ENCODE data around the gene GLIS1.

GRCh38 chr1:53562981-53563379 is 176.0 kb downstream of the GLIS1 start:
- no peak for TF ChIP-seq CTCF (IDR thresholded peaks at IDR 0.05; ENCODE audit: control extremely low read depth in 1 of 3, insufficient read depth in 1 of 3, low read depth in 1 of 3, low read length in 3 of 3)
- no peak for TF ChIP-seq EZH2 (IDR thresholded peaks at IDR 0.05; ENCODE audit: low read depth, low read length, severe bottlenecking)
- no peak for TF ChIP-seq EGR1 (IDR thresholded peaks at IDR 0.05; ENCODE audit: borderline replicate concordance, low read depth, low read length)
- no peak for TF ChIP-seq SP1 (IDR thresholded peaks at IDR 0.05; ENCODE audit: low read depth, low read length)
- no peak for TF ChIP-seq SIN3A (conservative IDR thresholded peaks at IDR 0.05 in 1 of 2, IDR thresholded peaks at IDR 0.05 in 1 of 2; ENCODE audit: low read depth in 1 of 2, low read length in 2 of 2)
- no peak for TF ChIP-seq JUN (IDR thresholded peaks at IDR 0.05; ENCODE audit: low read depth, low read length)
- no peak for TF ChIP-seq ATF3 (IDR thresholded peaks at IDR 0.05; ENCODE audit: insufficient read depth, low read depth, low read length)
- TF ChIP-seq ZNF274 (IDR thresholded peaks at IDR 0.05; ENCODE audit: borderline replicate concordance, extremely low read depth, low read length), result no peak
- no peak for TF ChIP-seq CEBPB (IDR thresholded peaks at IDR 0.05; ENCODE audit: low read depth, low read length)
- TF ChIP-seq NANOG (IDR thresholded peaks at IDR 0.05; ENCODE audit: insufficient read depth, low read depth, low read length, poor library complexity, severe bottlenecking), result no peak
- TF ChIP-seq GABPA (IDR thresholded peaks at IDR 0.05; ENCODE audit: borderline replicate concordance, insufficient read depth, low read length), result no peak
- TF ChIP-seq, protein P1, sequence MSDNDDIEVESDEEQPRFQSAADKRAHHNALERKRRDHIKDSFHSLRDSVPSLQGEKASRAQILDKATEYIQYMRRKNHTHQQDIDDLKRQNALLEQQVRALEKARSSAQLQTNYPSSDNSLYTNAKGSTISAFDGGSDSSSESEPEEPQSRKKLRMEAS (IDR thresholded peaks at IDR 0.05), result no peak
- TF ChIP-seq POLR2A (IDR thresholded peaks at IDR 0.05; ENCODE audit: control extremely low read depth in 1 of 2, low read depth in 2 of 2, low read length in 2 of 2), result no peak
- no peak for TF ChIP-seq CREB1 (IDR thresholded peaks at IDR 0.05)

Data from H1 (cell line).